HG03097 (cell line): Measurements from ENCODE around the gene PAH.

Experiments
- ATAC-seq: cut with Tn5 transposase; IDR thresholded peaks from one replicate; pipeline ENCODE4 v1.9.1; 2021; ENCODE audit not compliant: unreplicated experiment, low FRiP score

Gene PAH

DNA sequence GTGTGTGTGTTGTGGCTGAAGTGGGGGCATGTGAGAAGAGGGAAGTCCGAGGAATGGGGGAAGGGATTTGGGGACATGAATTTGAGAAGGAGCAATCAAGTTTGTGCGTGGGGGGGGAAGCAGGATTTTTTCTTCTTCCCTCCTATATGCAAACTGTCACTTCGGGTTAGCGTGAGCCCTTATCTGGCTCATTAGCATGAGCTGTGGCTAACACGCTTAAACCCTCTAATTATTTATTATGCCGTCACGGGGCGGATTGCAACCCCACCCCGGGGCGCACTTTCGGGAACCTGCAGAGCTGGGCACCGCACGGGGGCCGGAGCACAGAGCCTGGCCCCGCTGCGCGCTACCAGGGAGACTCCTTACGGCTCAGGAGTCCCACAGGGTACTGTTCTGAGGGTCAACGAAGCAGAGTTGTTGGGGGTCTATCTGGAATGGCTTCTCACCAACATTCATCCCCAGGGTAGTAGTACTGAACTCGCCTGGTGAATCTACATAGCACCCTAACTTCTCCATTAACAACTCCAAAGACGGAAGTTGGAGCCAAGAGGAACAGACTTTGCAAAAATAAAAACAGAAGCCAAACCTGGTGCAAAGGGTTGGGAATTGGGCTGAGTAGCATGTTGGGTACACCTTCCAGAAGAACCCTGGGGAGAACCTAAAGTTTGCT lies 34.0 kb upstream of the PAH start:
- ATAC-seq: no peak

DNA sequence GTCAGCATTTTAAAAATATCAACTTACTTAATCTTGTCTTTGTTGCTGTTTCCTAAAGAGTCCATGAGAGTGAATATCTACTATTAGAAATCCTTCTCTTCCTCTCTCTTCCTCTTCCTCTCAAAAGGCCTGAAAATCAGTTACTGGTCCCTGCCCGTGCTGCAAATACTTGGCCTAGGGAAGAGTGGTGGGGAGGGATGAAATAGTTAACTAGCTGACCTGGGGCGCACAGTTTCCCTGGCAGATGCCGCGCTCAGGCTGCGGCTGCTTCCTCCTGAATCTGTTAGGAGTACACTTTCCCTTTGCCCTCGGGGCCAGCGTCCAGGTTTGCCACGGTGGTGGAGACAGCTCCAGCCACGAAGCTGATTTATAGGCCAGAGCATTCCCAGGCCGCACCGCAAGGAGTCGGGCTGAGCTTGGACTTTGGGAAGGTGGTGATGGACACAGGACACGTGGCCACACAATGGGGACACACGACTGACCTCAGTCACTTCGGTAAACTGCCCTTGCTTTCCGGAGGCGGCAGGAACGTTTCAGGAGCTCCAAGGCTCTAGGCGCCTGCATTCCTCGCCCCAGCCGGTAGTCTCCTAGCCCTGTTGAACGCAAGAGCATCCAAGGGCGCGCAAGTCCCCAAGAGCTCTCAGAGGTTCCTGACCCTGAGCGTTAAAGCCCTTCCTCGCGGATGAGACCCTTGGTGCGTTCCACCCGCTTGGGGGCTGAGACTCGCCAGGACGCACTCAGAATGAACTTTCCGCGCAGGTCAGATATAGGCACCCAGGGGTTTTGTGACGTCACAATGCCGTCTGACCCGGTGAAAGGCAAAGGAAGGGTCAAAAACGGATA lies 33.3 kb upstream of the PAH start:
- no peak for ATAC-seq

DNA sequence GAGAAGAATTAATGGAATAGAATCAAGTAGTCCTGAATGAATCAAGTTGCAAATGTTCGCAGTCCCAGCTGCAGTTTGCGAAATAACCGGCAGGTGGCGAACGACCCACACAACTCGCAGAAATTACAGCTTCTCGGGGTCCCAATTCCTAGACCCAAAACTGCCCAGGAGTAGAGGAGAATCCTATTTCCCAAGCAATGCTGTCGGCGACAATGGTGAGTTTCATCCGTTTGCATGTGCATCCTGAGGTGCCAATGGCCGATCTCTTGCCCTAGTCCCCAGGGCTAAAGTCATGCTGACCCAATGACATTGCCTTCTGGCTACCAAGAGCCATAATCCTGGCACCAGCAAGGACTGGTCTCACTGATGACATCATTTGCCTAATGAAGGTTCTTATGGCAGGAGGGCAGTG lies 31.9 kb upstream of the PAH start:
- ATAC-seq: no peak

DNA sequence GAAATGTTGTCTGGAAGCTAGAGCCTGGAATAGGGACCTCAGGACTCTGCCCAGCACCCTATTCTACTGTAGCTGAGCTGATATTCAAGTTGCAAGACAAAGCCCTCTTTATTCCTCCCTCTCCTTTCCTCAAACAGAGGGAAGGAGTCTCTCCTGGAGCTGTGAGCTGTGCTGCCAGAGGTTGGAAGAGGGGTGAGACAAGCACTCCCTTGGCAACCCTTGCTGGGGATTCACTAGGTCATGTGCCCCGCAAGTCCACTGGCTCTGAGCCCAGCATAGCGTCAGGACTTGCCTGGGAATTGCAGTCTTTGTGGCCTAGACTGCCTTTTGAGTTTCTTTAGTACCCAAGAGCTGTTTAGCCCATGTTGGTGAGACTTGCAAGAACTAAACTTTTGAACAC lies 29.0 kb upstream of the PAH start:
- no peak for ATAC-seq

DNA sequence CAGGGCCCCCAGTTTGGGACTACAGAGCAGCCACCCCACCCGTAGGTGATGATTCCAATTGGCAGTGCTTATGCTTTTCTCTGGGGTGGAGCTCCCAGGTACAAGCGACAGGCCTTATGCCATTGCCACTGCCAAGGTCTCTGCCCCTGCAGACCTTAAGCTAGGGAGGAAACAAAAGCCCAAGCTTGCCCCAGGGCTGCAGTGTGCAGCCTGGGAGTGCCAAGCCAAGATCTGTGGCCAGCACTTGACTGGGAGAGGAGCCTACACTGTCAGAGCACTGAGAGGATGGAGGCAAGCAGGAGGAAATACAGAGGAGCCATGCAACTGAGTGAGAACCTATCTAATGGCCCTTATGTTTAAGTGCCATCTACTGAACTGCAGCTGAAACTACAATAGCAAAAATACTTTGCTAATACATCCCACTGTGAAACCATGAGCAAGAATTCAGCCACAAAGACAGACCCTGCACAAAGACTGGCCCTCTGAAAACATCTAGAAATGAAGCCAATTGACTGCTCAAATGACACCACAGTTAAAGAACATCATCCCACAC lies 22.7 kb upstream of the PAH start:
- no peak for ATAC-seq

DNA sequence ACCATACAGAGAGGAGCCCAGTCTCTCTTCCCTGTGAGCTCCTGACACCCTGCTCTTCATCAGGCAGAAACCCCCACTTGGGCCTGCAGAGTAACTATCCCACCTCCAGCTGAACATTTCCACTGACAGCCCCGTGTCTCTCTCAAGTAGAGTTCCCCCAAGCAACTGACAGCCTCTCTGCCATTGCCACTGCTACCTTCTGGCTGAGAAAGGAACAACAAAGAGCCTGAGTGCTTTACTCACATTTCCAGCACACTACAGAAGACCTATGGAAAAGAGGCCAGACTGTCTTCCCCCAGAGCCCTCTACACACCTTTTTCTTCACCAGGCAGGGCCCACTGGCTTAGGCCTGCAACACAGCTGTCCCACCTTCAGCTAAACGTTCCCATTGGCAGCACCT lies 22.0 kb upstream of the PAH start:
- ATAC-seq: no peak

DNA sequence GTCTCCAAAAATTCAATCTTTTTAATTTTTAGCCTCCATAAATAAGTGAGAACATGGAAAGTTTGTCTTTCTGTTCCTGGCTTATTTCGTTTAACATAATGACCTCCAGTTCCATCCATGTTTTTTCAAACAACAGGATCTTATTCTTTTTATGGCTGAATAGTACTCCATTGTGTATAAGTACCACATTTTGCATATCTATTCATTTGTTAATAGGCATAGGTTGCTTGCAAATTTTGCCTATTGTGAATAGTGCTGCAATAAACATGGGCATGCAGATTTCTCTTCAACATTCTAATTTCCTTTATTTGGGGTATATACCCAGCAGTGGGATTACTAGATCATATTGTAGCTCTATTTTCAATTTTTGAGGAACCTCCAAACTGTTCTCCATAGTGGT lies 16.1 kb upstream of the PAH start:
- no peak for ATAC-seq

DNA sequence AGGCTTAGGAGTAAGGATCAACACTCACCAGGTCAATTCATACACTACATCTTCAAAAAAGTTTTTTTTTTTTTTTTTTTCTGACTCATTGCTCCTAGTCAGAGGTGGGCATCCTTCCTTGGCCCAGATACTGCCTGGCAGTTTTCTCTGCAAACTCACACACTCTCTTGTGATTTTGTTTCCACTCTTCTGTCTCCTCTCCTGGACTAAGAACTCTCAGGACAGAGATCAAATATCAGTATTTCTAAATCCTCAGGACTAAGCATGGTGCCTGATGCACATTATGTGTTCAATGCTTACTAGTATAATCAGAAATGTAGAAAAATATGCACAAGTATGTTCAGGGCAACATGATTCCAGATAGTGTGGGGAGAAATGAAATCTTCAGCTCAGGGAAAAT lies 10.2 kb upstream of the PAH start:
- ATAC-seq: no peak

DNA sequence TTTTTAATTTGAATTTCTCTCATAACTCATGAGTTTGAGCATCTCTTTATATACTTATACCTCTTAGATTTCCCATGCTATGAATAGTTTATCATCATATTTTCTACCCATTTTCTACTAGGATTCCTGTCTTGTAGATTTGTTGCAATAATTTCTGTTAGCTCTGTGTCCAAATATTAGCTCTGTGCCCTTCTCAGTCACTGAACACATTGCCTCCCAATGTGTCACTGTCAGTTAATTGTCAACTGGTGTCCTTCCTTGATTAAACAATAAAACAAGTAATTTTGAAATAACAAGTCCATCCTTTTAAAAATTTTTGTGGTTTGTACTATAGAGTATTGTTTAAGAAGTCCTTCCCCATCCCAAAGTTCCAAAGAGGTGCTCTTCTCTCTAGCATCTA lies 4.2 kb upstream of the PAH start:
- no peak for ATAC-seq

DNA sequence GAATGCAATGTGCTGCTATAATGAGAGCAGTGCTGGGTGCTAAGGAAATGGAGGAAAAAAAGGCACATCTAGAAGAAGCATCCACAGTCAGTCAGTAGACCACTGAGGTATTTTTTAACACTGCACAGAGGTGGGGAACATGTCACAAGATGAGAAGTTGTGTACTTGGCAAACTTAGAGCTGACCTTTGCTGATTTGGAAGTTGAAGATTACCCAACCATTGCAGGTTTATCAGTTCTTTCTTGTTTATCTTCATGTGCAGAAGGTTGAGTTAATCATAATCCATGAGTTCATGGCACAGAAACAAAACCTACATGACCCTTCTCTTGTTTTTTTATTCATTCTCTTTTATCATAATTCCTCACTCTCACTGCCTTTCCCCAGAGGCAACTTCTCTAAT lies 3.2 kb upstream of the PAH start:
- no peak for ATAC-seq

DNA sequence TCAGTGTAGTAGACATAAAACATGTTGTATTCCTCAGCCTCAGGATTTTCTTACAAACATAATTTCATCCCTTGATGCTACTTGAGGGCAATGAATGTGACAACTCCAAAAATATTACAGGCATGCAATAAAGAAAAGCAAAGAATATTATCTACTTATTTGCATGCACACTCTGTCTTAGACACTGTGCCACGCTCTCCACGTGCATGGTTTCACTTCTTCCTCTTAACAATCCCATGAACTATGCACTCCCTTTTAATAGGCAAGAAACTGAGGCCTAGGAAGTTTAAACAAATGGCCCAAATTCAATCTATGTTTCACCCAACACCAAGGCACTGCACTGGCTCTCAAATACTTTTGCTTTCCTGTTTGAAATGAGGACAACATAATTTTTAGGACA lies 1.8 kb upstream of the PAH start:
- ATAC-seq: no peak

DNA sequence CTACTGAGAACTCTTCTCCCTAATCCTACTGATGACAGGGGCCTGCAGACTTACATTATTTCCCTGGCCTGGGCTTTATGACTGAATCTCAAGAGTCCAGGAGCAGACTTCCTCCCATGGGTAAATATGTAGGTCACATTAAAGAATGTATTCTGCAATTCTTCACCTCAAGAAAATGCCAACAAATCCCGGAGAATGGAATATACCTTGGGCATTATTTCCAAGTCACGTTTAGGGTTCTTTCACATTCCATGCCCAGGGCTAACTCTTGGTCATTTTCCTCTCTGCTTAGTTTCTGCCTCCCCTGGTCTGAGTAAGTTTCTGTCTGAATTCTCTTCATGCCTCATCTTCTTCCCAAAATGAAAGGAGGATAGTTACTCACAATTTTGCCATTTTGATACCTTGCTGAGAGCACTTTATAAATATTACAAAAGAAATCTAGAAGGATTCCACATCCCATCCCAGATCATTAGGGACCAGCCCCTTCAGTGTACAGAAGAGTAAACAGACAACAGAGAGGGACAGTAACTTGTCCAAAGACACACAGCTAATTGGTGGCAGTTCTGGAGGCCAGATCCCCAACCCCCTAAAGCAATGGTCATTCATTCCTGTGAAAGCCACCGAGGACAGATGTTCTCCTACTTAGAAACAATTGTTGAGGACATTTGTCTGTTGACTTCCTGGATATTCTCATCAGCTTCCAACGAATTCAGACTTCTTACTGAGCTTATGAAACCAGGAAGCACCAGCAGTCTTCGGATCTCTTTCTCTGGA lies 605 bp downstream of the PAH start:
- ATAC-seq: no peak

DNA sequence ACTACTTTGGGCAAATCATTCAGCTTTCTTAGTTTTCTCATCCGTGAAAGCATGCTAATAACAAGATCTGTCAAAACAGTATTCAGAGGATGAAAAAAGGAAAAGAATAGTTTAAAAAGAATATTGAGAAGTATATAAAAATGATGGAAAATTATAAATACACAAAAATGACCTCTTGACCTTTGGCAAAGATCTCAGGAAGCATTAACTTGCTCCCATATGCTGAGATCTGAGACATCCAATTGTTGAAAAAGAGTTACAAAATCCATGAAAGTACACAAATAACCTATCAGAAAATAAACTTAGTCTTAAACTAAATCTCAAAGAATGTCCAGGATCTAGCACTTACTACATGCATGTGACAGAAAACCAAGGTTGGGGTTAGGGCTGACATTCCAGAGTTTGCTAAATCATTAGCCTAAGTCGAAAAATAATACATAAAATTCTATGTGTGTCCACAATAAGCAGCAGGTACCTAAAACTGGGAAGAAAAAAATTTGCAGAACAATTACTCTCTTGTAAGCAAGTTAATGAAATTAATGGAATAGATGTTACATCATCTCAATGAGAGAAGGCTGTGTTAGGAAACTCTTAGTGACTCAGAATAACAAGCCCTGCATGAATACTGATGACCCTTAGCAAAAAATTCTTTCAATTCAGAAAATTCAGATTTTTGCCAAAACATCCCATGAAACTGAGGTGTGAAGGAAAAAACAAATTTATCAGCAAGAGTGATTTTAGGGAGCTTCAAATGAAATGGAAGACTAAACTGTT lies 3.4 kb downstream of the PAH start:
- ATAC-seq: no peak

DNA sequence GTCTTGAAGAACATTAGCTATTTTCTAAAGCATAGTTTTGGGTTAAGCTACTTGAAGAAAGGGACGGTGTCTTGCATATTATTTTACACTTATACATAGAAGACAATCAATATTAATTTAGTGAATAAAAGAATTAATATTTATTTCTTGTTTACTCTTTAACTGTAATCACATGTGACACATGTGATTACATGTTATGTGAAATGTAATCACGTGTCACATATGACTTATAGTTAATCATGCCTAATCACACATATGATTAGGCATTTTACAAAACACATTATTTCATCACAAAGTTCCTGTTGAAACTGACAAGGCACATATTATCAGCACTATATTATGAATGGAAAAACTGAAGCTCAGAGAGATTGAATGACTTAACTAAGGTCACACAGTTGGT lies 4.8 kb downstream of the PAH start:
- no peak for ATAC-seq

DNA sequence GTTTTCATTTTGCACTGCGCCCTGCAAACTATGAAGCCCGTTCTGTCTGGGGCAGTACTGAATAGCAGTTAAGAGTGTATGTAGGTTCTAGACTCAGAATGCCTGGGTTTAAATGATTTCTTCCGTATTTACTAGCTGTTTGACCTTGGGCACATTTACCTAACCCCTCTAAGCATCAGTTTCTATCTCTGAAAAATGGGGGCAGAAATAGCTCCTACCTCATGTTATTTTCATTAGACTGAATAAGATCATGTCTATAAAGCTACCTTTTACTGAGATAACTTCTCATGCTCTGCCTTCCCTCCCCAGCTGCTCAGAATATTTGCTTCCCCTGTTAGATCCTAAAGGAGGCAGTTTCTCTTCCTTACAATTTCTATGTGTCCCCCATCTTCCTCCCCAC lies 5.7 kb downstream of the PAH start:
- no peak for ATAC-seq

DNA sequence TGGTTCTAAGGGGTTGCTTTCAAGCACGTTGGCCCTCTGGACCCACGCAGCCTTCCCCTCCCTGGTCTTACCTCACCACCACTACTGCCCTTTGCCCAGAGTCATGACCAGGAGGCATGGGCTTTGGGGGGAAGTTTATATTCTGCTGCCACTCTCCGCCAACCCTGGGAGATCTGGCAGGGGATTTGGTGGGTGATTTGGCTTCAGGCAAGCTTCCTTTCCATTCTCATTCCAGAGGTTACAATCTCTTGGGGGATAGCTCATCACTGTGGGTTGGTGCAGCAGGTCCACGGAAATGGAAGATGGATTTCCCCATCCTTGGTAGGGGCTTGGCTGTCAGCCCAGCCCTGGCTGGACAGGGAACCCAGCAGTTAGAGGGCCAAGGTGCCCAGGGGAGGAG lies 6.3 kb downstream of the PAH start:
- no peak for ATAC-seq

DNA sequence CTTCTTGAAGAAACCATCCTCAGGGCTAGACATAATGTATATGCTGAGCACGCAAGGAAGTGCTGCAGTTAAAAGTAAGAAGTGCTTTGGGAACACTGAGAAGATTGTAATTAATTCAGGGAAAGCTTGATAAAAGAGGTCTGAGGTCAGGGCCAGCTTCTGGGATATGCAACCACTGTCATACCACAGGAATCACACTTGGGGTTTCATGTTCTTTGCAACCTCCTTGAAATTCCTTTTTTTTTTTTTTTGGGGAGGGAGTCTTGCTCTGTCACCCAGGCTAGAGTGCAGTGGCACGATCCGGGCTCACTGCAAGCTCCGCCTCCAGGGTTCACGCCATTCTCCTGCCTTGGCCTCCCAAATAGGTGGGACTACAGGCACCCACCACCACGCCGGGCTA lies 6.9 kb downstream of the PAH start:
- ATAC-seq: no peak

DNA sequence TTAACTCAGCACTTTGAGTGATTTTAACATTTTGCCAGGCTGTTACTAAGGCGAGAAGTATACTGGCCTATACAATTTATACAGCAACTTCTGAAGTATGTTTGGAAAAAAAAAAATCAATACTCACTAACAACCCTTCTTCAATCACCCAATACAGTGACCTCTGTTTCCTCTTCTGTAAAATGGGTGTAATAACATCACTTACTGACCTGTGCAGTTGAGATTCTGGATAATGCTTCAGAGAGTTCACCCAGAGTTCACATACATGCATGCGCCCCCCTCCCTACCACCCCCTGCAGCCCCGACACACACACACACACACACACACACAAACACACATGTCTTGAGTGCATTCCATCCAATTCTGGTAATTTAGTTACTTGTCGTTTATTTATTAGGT lies 9.1 kb downstream of the PAH start:
- no peak for ATAC-seq

DNA sequence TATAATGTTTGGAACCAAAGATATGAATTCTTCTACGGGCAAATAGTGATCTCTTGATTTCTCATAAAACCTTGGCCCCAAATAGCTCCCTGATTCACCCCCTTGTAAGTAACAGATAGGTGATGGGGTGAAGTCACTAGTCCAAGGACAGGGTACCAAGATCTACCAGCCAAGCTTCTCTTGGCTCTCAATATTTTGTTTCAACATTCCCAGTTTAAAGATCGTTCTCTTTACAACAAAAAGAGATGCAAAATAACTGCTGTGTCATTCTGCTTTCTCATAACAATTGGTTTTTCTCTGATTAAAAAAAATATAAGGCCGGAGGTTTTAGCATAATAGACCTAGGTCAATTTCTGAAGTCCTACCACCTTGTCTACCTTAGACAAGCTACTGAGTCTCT lies 11.8 kb downstream of the PAH start:
- ATAC-seq: no peak

DNA sequence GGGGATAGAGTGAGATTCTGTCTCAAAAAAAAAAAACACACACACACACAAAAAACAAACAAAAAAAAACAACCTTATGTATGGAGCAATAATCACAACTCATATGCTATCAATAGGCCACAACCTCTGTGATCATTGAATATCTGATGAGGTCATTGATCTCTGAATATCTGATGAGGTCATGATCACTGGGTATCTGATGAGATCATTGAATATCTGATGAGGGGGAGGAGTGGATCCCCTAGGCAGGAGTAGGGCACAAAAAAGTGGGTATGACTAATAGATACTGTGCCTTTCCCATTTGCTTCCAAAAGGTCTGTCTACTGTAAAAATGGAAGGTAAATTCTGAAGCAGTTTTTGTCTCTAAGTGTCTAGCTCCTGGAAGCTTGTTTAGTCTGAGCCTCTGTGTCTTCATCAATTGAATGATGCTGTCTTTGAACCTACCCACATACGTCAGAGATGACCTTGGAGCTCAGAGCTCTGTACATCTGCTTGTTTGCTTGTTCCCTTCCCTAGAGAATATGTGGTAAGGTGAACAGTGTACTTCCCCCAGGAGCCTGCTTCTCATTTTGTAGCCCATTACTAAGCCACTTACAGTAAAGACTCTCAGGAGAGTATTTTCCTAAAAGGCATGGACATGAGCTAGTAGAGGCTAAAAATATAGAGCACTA lies 13.6 kb downstream of the PAH start:
- no peak for ATAC-seq
